GM19455 (cell line): Measurements from ENCODE around the gene CBX2.

ENCODE experiments used
- ATAC-seq: cut with Tn5 transposase; IDR thresholded peaks from one replicate; pipeline ENCODE4 v1.9.1; 2021; ENCODE audit not compliant: unreplicated experiment

Gene CBX2

GRCh38 chr17:79826204-79826680 is 48.3 kb downstream of the CBX2 start:
- no peak for ATAC-seq

GRCh38 chr17:79826841-79827578 is 49.1 kb downstream of the CBX2 start:
- no peak for ATAC-seq

- ATAC-seq = no peak
Measured at GRCh38 chr17:79829004-79829403, 51.1 kb downstream of the CBX2 start.

DNA sequence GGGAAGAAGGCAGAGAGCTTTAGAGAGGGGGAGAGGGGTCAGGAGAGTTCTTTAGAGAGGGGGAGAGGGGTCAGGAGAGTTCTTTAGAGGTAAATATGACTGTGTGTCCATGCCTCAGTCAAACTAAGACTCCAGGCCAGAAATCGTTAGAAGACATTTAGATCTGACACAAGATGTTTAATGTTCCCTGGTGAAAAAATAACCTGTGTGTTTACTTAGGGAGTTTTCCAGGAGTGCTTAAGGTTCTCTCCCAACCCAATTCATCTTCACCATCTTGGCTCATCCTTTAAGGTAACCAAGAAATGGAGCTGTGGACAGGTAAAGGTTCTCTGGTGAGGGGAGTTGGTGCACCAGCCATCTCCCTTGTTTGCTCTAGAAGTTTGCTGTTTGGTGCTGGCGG is 51.5 kb downstream of the CBX2 start:
- ATAC-seq = no peak

DNA sequence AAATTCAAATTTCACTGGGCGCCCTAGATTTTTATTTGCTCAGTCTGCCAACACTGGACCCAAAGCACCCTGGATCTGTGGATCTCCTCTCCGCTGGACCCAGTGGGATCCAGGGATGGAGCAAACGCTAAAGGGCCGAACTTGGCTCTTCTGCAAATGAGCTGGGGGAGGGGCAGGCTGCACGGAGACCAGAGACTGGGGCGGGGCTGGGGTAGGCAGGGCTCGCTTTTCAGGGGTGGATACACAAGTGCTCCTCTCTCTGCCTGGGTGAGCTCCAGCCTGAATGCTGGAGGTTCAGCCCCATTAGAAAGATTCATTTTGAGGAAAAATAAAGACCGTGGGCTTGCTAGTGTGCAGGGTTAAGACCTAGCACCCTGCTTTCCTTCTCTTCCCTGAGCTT is 52.4 kb downstream of the CBX2 start:
- no peak for ATAC-seq

DNA sequence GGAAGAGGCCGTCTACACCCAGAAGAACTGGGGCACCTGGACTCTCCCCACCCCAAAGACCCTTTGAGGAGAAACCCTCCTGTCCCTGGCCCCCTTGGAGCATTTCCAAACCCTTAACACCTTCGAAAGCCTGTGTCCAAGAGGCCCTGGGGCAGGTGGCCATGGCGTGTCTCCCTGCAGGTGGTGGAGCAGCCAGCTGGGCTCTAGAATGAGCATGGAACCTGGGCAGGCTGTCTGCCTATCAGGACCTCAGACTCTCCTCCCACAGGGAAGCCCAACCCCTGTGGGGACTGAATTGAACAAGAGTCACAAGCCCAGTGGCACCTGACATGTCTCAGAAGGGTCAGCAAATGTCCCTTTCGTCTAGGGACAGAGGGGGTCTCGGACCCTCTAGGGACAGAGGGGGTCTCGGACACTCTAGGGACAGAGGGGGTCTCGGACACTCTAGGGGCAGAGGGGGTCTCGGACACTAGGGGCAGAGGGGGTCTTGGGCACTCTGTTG is 52.9 kb downstream of the CBX2 start:
- no peak for ATAC-seq

GRCh38 chr17:79831265-79832217 is 53.6 kb downstream of the CBX2 start:
- ATAC-seq = no peak

DNA sequence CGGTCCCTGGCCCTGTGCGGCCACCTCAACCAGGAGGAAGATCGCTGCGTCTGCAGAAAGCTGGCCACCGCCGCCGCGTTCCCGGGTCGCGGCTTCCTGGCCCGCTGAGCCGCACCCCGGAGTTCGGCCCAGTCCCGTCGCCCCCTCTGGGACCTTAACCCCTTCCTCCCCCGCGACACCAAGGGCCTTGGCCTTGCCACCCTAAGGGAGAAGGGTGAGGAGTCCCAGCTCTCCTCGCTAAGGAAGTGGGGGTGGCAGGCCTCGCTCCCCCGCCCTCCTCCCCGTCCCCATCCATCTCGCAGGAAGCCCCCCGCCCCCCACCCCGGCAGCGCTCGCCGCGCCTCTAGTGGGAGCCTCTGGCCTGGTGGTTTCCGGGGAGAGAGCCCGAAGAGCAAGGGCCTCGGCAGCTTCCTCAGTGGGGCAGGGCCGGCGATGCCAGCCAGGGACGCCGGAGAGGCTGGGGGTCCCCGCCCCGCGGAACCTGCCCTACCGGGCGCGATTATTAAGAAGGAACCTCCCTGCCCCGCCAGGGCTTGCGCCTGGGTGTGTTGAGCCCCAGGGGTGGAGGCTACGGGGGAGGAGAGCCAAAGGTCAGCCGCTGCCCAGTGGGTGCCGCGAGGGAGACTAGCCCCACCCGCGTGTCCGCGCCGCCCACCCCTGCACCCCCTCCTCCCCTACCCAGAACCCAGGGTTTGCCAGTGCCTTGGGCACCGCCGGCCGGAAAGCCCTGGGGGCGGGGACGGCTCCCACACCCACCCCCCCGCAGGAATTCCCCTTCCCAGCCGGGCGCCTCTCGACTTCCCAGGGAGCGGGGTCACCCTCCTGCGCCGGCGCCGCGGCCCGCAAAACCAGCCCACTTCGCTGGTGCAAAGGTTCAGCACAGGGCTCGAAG is 54.5 kb downstream of the CBX2 start:
- no peak for ATAC-seq

- no peak for ATAC-seq
Measured at GRCh38 chr17:79833110-79833450, 55.1 kb downstream of the CBX2 start.

GRCh38 chr17:79833744-79834564 is 56.0 kb downstream of the CBX2 start:
- ATAC-seq = no peak

DNA sequence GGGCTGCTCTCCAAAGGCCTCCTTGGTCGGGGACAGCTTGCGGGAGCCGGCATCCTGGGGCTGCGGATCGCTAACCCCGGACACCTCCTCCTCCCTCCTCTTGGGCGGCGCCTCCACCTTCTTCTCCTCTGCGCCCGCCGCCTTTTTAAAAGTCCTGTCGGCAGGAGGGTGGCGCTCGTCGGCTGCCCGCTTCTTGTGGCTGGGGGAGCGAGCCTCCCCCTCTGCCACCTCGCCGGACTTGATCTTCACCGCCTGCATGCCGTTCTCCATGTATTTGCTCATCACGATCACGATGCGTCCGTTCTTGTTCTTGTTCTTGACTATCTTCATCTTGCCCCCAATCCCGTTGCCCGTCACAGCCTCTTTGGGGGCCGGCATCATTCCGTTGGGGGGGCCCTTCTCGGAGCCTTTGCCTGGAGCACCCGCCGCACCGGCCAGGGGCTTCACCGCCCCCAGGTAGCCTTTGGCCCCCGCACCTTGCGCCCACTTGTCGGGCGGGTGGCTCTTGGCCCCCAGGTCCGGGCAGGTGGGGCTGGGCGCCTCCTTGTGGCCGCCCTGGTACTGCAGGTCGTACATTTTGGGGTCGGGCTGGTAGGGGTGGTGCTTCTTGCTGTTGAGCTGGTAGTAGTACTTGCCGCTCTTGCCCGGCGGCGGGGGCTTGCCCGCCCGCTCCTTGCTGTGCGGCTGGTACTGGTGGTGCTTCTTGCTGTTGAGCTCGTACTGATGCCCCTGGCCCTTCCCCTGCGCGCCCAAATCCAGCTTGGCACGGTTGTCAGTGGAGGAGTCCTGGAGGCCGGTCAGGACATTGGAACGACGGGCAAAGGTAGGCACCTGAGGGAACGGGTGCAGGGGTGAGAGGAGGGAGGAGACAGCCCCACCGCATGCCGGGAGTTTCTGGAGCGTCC is 56.9 kb downstream of the CBX2 start:
- no peak for ATAC-seq

GRCh38 chr17:79835470-79835899 is 57.5 kb downstream of the CBX2 start:
- ATAC-seq = no peak

GRCh38 chr17:79835953-79836509 is 58.1 kb downstream of the CBX2 start:
- no peak for ATAC-seq

DNA sequence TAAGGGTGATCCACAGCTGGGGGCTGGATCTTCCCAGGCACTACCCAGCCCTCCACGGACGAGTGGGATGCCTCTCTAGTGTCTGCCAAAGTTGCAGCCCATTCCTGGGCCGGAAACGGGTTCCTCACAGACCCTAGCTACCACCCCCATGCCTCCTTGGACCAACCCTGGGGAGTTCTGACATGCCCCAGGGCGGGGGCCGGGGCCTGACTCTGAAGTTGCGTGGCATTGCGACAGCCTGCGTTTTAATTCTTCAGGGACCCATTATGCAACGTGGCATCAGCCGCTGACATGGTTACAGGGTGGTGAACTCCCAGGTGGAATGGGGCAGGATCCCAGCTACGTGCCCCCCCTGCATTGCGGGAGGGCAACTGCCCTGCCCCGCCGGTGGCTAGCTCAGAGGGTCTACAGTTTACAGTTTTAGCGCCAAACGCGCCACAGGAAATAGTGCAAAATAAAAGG is 58.6 kb downstream of the CBX2 start:
- no peak for ATAC-seq

GRCh38 chr17:79836972-79837887 is 59.3 kb downstream of the CBX2 start:
- no peak for ATAC-seq
